ENCODE data around the gene FAM83D. TPM values are rescaled to one million over a fixed set of nuclear protein-coding genes. Genes with fewer than 3 reads are reported as not detected.

The FAM83D gene
- total and polyA plus RNA-seq, 7 donors, result 1.2 to 291 (median 14.9) TPM

GRCh38 chr20:38924718-38925117 lies 1.5 kb upstream of the FAM83D start:
- Histone ChIP-seq H3K4me3 (no peak overlapping the region), H3K27me3 (no peaks in the 10 kb centered on the region), H3K9me3 (no peaks in the 10 kb centered on the region), H3K27ac (no peak overlapping the region), H3K36me3 (no peaks in the 10 kb centered on the region), H3K4me1 (peaks cover 0 to 22% (median 10%) of the 10 kb centered on the region in 4 donors)
- no peak for DNase-seq
- WGBS, 2 donors, result 98 to 99% methylated on average over 2 of the region's 2 CpGs
- intact Hi-C loops (cut with DNase I), result loop anchor here (10.0 kb wide), 1 partner anchor 160 kb away; no protein-coding TSS in a partner anchor
- no peak for TF ChIP-seq CTCF (IDR thresholded peaks at IDR 0.05)
- no peak for TF ChIP-seq POLR2A (IDR thresholded peaks at IDR 0.05)
- no peak for TF ChIP-seq EP300 (IDR thresholded peaks at IDR 0.05)
- no peak for TF ChIP-seq POLR2AphosphoS5 (IDR thresholded peaks at IDR 0.05)

DNA sequence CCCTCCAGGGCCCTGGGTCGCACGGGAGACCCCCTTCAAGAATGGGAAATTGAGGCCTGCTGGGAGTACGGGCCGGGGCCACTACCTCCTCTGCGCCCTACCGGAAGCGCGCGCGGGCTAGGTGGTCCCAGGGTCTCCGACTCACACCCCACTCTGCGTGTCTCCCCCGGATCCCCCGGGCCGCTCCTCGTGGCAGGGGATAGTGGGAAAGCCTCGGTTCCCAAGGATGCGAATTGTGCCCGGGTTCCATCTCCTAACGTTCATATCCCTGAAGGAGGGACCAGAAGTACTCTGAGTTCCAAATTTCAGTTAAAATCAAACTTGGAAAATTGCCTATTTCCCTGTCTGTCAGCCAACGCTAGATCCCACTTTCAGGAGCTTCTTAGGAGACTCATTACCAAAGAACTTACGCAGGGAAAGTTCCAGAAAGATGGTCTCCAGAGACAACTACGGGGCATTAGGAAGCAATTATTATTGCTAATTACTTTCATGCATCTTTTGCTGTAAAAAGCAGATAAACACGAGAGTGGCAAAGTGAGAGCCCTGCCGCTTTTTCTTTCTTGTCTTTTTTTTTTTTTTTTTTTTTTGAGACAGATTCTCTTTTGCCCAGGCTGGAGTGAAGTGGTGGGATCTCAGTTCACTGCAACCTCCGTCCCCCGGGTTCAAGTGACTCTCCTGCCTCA lies 858 bp downstream of the FAM83D start:
- Histone ChIP-seq H3K36me3 (no peaks in the 10 kb centered on the region), H3K27me3 (no peaks in the 10 kb centered on the region), H3K4me3 (peak overlapping the region; percentile 48 to 79 (median 60)), H3K4me1 (peaks cover 0 to 46% (median 13%) of the 10 kb centered on the region in 4 donors), H3K27ac (peak overlapping the region; percentile 75 to 87 (median 84)), H3K9me3 (no peaks in the 10 kb centered on the region)
- DNase-seq, result no peak
- no peak for TF ChIP-seq EP300 (IDR thresholded peaks at IDR 0.05)
- intact Hi-C loops (cut with DNase I), result loop anchor here (1.0 to 10.0 kb wide), 4 partner anchors 36 to 158 kb away; partner anchors contain the start of gene DHX35
- WGBS, 2 donors, result 5 to 9% methylated on average over 27 of the region's 27 CpGs

- peak overlapping the region; percentile 48 to 79 (median 60) for H3K4me3 ChIP-seq
- no peaks in the 10 kb centered on the region for H3K36me3 ChIP-seq
- H3K4me1 ChIP-seq, result peaks cover 0 to 54% (median 18%) of the 10 kb centered on the region in 4 donors
- H3K9me3 ChIP-seq, result no peaks in the 10 kb centered on the region
- TF ChIP-seq CTCF (IDR thresholded peaks at IDR 0.05), result no peak
- no peak for TF ChIP-seq POLR2AphosphoS5 (IDR thresholded peaks at IDR 0.05)
- no peak for TF ChIP-seq POLR2A (IDR thresholded peaks at IDR 0.05)
- TF ChIP-seq EP300 (IDR thresholded peaks at IDR 0.05), result no peak
- peak overlapping the region; percentile 75 to 87 (median 84) for H3K27ac ChIP-seq
- intact Hi-C loops (cut with DNase I), result loop anchor here (2.0 to 10.0 kb wide), 3 partner anchors 35 to 157 kb away; partner anchors contain the start of gene DHX35
- no peak for DNase-seq
- 57 to 70% methylated on average over 5 of the region's 5 CpGs for WGBS, 2 donors
- no peaks in the 10 kb centered on the region for H3K27me3 ChIP-seq
Measured at GRCh38 chr20:38927902-38928578, 1.8 kb downstream of the FAM83D start.

DNA sequence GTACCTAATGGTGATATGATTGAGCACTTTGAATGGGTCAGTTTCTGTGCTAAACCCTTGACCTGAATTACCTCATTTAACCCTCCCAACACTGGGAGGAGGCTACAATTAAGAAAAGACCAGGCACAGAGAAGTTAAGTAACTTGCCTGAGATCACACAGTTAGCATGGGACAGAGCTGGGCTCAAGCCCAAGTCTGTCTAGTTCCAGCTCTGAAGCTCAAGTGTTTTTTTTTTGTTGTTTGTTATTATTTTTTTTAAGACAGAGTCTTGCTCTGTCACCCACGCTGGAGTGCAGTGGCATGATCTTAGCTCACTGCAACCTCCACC lies 4.0 kb downstream of the FAM83D start:
- H3K27ac ChIP-seq, result peak overlapping the region; percentile 75 to 87 (median 84)
- TF ChIP-seq POLR2A (IDR thresholded peaks at IDR 0.05), result no peak
- no peak for TF ChIP-seq CTCF (IDR thresholded peaks at IDR 0.05)
- peak in 1 of 4 donors; percentile 3 for TF ChIP-seq POLR2AphosphoS5 (IDR thresholded peaks at IDR 0.05)
- no peak for TF ChIP-seq EP300 (IDR thresholded peaks at IDR 0.05)
- peaks cover 0 to 69% (median 18%) of the 10 kb centered on the region in 4 donors for H3K4me1 ChIP-seq
- DNase-seq, result no peak
- H3K27me3 ChIP-seq, result no peaks in the 10 kb centered on the region
- H3K4me3 ChIP-seq, result peak overlapping the region in 2 of 4 donors; percentile 62 to 79
- no peaks in the 10 kb centered on the region for H3K9me3 ChIP-seq
- no peaks in the 10 kb centered on the region for H3K36me3 ChIP-seq
- WGBS, 2 donors, result 83 to 93% methylated on average over 1 of the region's 1 CpG
- intact Hi-C loops (cut with DNase I), result no loop called here

- intact Hi-C loops (cut with DNase I), result no loop called here
- 95% methylated on average over 4 of the region's 4 CpGs for WGBS, 2 donors
- H3K27ac ChIP-seq, result peak overlapping the region; percentile 75 to 87 (median 84)
- TF ChIP-seq EP300 (IDR thresholded peaks at IDR 0.05) (no peak), CTCF (IDR thresholded peaks at IDR 0.05) (no peak), POLR2A (IDR thresholded peaks at IDR 0.05) (no peak), POLR2AphosphoS5 (IDR thresholded peaks at IDR 0.05) (no peak)
- H3K4me1 ChIP-seq, result peaks cover 0 to 78% (median 19%) of the 10 kb centered on the region in 4 donors
- no peaks in the 10 kb centered on the region for H3K27me3 ChIP-seq
- no peak for DNase-seq
- no peaks in the 10 kb centered on the region for H3K9me3 ChIP-seq
- H3K36me3 ChIP-seq, result no peaks in the 10 kb centered on the region
- H3K4me3 ChIP-seq, result peak overlapping the region in 2 of 4 donors; percentile 12 to 62
Measured at GRCh38 chr20:38931984-38932383, 5.8 kb downstream of the FAM83D start.

Measured in sigmoid colon (tissue), 7 donors.